Omental fat pad (tissue), 4 donors: ENCODE data around the gene MYOG. TPM values are rescaled to one million over a fixed set of nuclear protein-coding genes. Genes with fewer than 3 reads are reported as not detected.

Experiments
- ATAC-seq: fragments of 150-250 bp; one replicate; pipeline ENCODE4 v1.9.1; 2016; ENCODE audit warnings: mild to moderate bottlenecking, moderate library complexity; ENCODE audit not compliant: low FRiP score
- DNase-seq: peaks from one replicate; pipeline ENCODE4 v3.0.0-alpha.2; 2019; ENCODE audit warnings: low spot score
- total RNA-seq, 4 donors: library from RNA; depleted of rRNA; stranded (reverse); fragments of >200 nt; gene quantifications; one replicate each; pipeline ENCODE4 v1.1.0, GENCODE V29; 2016
- TF ChIP-seq, protein P1 (sequence below), 3 donors: fragments of 450-650 bp; IDR thresholded peaks; one replicate each; pipeline ENCODE4 v1.5.1; 2016 to 2017; ENCODE audit warnings: antibody characterized with exemption in 3 of 3, mild to moderate bottlenecking in 3 of 3, moderate library complexity in 2 of 3

The MYOG gene
- total RNA-seq, 4 donors from 2014 or later = not detected

DNA sequence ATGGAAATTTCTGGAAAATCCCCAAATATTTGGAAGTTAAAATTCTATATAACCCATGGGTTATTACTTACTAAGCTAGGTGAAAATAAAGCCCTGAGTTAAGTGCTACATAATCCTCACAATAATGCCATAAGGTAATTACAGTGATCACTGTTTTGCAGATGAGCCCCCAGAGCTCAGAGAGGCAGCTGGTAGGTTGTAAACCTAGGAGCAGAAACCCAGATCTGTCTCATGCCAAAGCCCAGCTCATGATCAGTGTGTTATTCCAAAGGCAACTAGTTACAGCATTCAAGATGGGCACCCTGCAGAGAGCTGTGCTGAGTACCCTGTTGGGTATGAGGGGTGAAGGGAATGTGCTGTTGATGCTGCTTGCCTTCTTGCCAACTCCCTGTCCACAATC lies 10.8 kb upstream of the MYOG start:
- TF ChIP-seq, protein P1, sequence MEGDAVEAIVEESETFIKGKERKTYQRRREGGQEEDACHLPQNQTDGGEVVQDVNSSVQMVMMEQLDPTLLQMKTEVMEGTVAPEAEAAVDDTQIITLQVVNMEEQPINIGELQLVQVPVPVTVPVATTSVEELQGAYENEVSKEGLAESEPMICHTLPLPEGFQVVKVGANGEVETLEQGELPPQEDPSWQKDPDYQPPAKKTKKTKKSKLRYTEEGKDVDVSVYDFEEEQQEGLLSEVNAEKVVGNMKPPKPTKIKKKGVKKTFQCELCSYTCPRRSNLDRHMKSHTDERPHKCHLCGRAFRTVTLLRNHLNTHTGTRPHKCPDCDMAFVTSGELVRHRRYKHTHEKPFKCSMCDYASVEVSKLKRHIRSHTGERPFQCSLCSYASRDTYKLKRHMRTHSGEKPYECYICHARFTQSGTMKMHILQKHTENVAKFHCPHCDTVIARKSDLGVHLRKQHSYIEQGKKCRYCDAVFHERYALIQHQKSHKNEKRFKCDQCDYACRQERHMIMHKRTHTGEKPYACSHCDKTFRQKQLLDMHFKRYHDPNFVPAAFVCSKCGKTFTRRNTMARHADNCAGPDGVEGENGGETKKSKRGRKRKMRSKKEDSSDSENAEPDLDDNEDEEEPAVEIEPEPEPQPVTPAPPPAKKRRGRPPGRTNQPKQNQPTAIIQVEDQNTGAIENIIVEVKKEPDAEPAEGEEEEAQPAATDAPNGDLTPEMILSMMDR (IDR thresholded peaks at IDR 0.05) = no peak
- no peak for ATAC-seq
- no peak for DNase-seq

DNA sequence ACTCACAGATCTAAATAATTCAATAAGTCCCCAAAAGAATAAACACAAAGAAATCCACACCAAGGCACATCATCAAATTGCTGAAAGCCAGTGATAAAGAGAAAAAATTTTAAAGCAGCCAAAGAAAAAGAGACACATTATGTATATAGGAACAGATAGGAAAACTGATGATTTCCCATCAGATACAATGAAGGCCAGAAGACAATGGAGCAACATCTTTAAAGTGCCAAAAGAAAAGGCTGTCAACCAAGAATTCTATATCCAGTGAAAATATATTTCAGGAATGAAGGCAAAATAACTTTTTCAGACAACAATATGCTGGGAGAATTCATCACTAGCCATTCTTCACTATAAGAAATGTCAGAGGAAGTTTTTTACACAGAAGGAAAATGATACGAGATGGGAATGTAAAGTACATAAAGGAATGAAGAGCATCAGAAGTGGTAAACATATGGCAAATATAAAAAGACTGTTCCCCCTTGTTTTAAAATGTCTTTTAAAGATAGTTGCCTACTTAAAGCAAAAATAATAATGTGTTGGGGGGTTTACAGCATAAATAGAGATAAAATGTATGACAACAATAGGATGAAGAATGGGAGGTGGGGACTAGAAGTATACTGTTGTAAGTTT lies 9.4 kb upstream of the MYOG start:
- TF ChIP-seq, protein P1 (IDR thresholded peaks at IDR 0.05) = no peak
- DNase-seq = no peak
- ATAC-seq = no peak

DNA sequence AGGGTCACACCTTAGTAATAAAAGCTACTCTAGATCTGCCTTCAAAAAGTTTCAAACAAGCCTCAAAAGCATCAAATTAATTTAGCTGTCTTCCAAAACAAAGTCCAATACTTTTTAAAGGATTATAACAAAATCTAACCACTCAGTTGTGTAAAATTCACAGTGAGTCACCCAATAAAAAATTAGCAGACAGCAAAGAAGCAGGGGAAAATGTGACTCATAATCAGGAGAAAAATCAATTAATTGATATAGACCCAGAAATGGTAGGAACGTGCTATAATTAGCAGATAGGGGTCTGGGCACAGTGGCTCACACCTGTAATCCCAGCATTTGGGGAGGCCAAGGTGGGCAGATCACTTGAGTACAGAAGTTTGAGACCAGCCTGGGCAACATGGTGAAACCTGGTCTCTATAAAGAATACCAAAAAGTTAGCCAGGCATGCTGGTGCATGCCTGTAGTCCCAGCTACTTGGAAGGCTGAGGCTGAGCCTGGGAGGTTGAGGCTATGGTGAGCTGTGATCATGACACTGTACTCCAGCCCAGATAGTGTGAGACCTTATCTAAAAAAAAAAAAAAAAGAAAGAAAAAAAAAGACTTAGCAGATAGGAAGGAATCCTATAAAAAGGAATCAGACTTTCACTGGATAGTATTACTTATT lies 8.1 kb upstream of the MYOG start:
- DNase-seq (no peak), ATAC-seq (no peak)
- TF ChIP-seq, protein P1 (IDR thresholded peaks at IDR 0.05) = no peak

DNA sequence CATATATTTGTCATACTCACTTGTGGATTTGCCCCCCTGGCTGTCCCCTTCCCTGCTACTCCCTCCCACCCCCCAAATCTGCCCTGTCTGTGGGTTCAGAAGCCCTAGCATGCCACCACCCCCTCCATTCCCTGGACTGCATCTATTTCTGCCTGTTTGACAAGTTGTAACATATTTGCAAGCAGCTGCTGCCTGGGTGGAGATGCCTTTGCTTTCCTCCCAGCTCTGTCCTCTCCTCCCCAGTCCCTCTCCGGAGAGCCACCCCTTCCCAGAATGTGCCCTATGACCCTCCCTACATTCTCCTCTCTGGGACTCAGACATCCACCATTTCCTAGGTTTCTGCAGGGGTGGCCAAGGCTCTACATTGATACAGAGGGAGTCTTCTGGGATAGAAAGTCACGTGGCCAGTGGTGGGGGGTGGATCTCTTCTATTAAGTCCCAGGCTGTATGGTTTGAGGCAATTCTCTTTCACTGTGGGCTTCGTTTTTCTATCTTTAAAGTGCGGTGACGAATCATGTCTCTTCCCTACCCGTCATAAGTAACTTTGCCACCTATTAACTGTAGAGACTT lies 6.0 kb upstream of the MYOG start:
- TF ChIP-seq, protein P1 (IDR thresholded peaks at IDR 0.05) = no peak
- DNase-seq (no peak), ATAC-seq (no peak)

DNA sequence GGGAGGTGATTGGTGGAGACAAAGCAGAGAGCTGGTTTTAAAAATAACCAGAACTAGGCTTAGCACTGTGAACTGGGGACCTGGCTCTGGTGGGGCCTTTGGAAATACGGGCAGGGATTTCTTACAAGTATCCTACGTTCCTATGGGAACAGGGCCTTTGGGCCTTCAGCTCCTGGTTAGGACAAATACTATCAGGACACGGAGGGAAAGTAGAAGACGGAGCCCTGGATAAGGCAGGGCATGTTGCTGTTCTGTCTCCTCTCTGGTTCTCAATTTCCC lies 5.3 kb upstream of the MYOG start:
- DNase-seq (no peak), ATAC-seq (no peak)
- TF ChIP-seq, protein P1 (IDR thresholded peaks at IDR 0.05) = no peak

DNA sequence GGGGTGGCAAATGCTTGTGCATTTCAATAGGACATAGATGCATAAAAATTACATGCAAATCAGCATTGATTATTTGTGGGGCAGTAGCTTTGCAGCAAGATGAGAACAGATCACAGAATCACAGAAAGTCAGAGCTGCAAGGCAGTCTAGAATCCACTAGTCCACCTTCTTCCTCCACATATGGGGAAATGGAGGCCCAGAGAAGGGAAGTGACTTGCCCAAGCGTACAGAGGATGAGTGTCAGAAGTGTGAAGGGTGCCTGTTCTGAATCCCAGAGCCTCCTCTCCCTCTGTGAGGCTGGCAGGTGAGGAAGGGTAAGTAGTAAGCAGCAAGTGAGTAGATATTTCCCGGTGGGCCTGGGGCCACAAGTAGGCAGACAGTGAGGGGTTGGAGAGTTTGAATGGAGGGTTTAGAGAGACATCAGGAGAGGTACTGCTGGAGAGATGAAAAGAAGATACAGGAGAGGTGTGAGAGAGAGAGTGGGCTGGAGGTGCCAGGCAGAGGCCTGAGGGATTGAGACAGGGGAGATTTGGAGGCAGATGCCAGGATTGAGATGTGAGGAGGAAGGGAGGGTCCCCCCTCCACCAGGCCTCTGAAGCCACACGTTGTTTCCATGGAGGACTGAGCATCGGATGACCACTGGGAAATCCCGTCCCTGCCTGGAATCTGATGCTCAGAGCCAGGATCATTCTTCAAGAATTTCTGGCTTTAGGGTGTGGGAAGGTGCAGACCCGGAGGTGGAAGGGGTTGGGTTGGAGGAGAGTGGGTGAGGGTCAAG lies 4.8 kb upstream of the MYOG start:
- no peak for DNase-seq
- no peak for ATAC-seq

More for the DNA sequence above, 4.8 kb upstream of the MYOG start:
- TF ChIP-seq, protein P1 (IDR thresholded peaks at IDR 0.05) = no peak
